PFSK-1 (cell line): Measurements from ENCODE around the gene PIK3R1.

ENCODE experiments used
- FOXP2 ChIP-seq: optimal IDR thresholded peaks from 2 replicates; pipeline ENCODE3; 2011; ENCODE audit warnings: borderline replicate concordance, control low read depth, inconsistent platforms; ENCODE audit not compliant: insufficient read depth; ENCODE audit errors: extremely low read length, extremely low read depth
- TAF1 ChIP-seq: IDR thresholded peaks from 2 replicates; pipeline ENCODE4 v1.6.1; 2012; ENCODE audit warnings: low read length, control low read depth, borderline replicate concordance; ENCODE audit not compliant: insufficient read depth

- TF ChIP-seq TAF1, result no peak
- TF ChIP-seq FOXP2, result no peak
Observed at GRCh38 chr5:68173007-68173406, 42.5 kb upstream of the PIK3R1 start.
